DOHH2 (cell line): ENCODE results near the gene TATDN2.

Experiments used
- EZH2phosphoT487 ChIP-seq: fragments of 200-600 bp; sonication (generic); IDR thresholded peaks from 2 replicates; pipeline ENCODE4 v1.6.1; 2017; ENCODE audit warnings: borderline replicate concordance, mild to moderate bottlenecking, antibody characterized with exemption, low read length, moderate library complexity, mixed read lengths
- TF ChIP-seq, protein P1 (sequence below): fragments of 200-600 bp; sonication (generic); IDR thresholded peaks from one replicate; pipeline ENCODE4 v1.5.1; 2014; ENCODE audit warnings: antibody characterized with exemption, mild to moderate bottlenecking, low read depth, low read length; ENCODE audit not compliant: poor library complexity, severe bottlenecking

GRCh38 chr3:10277115-10277625 is 28.9 kb downstream of the TATDN2 start:
- TF ChIP-seq, protein P1, sequence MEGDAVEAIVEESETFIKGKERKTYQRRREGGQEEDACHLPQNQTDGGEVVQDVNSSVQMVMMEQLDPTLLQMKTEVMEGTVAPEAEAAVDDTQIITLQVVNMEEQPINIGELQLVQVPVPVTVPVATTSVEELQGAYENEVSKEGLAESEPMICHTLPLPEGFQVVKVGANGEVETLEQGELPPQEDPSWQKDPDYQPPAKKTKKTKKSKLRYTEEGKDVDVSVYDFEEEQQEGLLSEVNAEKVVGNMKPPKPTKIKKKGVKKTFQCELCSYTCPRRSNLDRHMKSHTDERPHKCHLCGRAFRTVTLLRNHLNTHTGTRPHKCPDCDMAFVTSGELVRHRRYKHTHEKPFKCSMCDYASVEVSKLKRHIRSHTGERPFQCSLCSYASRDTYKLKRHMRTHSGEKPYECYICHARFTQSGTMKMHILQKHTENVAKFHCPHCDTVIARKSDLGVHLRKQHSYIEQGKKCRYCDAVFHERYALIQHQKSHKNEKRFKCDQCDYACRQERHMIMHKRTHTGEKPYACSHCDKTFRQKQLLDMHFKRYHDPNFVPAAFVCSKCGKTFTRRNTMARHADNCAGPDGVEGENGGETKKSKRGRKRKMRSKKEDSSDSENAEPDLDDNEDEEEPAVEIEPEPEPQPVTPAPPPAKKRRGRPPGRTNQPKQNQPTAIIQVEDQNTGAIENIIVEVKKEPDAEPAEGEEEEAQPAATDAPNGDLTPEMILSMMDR: no peak
- TF ChIP-seq EZH2phosphoT487: no peak
